Liver (tissue), 3 donors: ENCODE data around the gene DPY19L1.

Experiments used
- FOXA1 ChIP-seq: IDR thresholded peaks from 2 replicates; pipeline ENCODE4 v1.6.1; 2016; ENCODE audit warnings: antibody characterized with exemption
- JUND ChIP-seq, 2 donors: IDR thresholded peaks; 2 replicates each; pipeline ENCODE4 v1.6.1; 2016; ENCODE audit warnings: antibody characterized with exemption in 2 of 2
- RAD21 ChIP-seq, 2 donors: IDR thresholded peaks; 2 replicates each; pipeline ENCODE4 v1.6.1; 2016; ENCODE audit warnings: antibody characterized with exemption in 2 of 2, mild to moderate bottlenecking in 2 of 2
- SP1 ChIP-seq: IDR thresholded peaks from 2 replicates; pipeline ENCODE4 v1.6.1; 2018; ENCODE audit warnings: antibody characterized with exemption, mild to moderate bottlenecking
- TAF1 ChIP-seq: conservative IDR thresholded peaks from 2 replicates; pipeline ENCODE4 v1.6.1; 2016; ENCODE audit warnings: antibody characterized with exemption, mild to moderate bottlenecking
- YY1 ChIP-seq: IDR thresholded peaks from 2 replicates; pipeline ENCODE4 v1.6.1; 2016; ENCODE audit warnings: antibody characterized with exemption, mild to moderate bottlenecking
- TF ChIP-seq, protein P1 (sequence below): fragments of 150-350 bp; IDR thresholded peaks from 2 replicates; pipeline ENCODE4 v1.5.1; 2017; ENCODE audit warnings: improper control_type of control experiment, low read depth, low read length; ENCODE audit not compliant: missing input control
- TF ChIP-seq, protein P2 (sequence below): IDR thresholded peaks from 2 replicates; pipeline ENCODE4 v1.6.1; 2016; ENCODE audit warnings: antibody characterized with exemption
- TF ChIP-seq, protein P3 (sequence below): IDR thresholded peaks from 2 replicates; pipeline ENCODE4 v1.6.1; 2016; ENCODE audit warnings: antibody characterized with exemption
- TF ChIP-seq, protein P4 (sequence below): IDR thresholded peaks from 2 replicates; pipeline ENCODE4 v1.6.1; 2016; ENCODE audit warnings: antibody characterized with exemption, mild to moderate bottlenecking
- TF ChIP-seq, protein P5 (sequence below): IDR thresholded peaks from 2 replicates; pipeline ENCODE4 v1.6.1; 2016; ENCODE audit warnings: antibody characterized with exemption
- donor health status: healthy.
- donor health status: healthy.

DNA sequence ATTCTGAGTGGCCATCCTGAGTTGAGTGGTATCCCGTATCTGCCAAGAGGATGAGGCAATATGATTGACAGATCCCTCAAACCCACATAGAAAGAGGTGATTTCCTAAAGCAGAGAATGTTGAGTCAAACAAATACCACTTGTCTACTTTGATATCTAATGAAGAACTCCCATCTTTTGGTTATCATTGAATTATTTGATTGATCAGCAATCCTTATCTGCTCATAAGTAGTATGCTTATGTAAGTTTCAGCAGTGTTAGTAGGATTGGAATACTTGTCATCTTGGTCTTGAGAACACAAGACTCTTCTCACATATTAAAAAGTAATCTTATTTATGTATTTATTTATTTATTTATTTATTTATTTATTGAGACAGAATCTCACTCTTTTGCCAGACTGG, 147.3 kb downstream of the DPY19L1 start:
- TF ChIP-seq TAF1 (no peak), RAD21 (IDR thresholded peaks at IDR 0.05) (no peak), YY1 (no peak), JUND (IDR thresholded peaks at IDR 0.05) (no peak), FOXA1 (no peak), SP1 (no peak)
- TF ChIP-seq, protein P1, sequence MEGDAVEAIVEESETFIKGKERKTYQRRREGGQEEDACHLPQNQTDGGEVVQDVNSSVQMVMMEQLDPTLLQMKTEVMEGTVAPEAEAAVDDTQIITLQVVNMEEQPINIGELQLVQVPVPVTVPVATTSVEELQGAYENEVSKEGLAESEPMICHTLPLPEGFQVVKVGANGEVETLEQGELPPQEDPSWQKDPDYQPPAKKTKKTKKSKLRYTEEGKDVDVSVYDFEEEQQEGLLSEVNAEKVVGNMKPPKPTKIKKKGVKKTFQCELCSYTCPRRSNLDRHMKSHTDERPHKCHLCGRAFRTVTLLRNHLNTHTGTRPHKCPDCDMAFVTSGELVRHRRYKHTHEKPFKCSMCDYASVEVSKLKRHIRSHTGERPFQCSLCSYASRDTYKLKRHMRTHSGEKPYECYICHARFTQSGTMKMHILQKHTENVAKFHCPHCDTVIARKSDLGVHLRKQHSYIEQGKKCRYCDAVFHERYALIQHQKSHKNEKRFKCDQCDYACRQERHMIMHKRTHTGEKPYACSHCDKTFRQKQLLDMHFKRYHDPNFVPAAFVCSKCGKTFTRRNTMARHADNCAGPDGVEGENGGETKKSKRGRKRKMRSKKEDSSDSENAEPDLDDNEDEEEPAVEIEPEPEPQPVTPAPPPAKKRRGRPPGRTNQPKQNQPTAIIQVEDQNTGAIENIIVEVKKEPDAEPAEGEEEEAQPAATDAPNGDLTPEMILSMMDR, result no peak
- TF ChIP-seq, protein P2, sequence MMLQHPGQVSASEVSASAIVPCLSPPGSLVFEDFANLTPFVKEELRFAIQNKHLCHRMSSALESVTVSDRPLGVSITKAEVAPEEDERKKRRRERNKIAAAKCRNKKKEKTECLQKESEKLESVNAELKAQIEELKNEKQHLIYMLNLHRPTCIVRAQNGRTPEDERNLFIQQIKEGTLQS, result no peak
- TF ChIP-seq, protein P3, sequence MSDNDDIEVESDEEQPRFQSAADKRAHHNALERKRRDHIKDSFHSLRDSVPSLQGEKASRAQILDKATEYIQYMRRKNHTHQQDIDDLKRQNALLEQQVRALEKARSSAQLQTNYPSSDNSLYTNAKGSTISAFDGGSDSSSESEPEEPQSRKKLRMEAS, result no peak
- TF ChIP-seq, protein P4, sequence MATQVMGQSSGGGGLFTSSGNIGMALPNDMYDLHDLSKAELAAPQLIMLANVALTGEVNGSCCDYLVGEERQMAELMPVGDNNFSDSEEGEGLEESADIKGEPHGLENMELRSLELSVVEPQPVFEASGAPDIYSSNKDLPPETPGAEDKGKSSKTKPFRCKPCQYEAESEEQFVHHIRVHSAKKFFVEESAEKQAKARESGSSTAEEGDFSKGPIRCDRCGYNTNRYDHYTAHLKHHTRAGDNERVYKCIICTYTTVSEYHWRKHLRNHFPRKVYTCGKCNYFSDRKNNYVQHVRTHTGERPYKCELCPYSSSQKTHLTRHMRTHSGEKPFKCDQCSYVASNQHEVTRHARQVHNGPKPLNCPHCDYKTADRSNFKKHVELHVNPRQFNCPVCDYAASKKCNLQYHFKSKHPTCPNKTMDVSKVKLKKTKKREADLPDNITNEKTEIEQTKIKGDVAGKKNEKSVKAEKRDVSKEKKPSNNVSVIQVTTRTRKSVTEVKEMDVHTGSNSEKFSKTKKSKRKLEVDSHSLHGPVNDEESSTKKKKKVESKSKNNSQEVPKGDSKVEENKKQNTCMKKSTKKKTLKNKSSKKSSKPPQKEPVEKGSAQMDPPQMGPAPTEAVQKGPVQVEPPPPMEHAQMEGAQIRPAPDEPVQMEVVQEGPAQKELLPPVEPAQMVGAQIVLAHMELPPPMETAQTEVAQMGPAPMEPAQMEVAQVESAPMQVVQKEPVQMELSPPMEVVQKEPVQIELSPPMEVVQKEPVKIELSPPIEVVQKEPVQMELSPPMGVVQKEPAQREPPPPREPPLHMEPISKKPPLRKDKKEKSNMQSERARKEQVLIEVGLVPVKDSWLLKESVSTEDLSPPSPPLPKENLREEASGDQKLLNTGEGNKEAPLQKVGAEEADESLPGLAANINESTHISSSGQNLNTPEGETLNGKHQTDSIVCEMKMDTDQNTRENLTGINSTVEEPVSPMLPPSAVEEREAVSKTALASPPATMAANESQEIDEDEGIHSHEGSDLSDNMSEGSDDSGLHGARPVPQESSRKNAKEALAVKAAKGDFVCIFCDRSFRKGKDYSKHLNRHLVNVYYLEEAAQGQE, result no peak
- TF ChIP-seq, protein P5, sequence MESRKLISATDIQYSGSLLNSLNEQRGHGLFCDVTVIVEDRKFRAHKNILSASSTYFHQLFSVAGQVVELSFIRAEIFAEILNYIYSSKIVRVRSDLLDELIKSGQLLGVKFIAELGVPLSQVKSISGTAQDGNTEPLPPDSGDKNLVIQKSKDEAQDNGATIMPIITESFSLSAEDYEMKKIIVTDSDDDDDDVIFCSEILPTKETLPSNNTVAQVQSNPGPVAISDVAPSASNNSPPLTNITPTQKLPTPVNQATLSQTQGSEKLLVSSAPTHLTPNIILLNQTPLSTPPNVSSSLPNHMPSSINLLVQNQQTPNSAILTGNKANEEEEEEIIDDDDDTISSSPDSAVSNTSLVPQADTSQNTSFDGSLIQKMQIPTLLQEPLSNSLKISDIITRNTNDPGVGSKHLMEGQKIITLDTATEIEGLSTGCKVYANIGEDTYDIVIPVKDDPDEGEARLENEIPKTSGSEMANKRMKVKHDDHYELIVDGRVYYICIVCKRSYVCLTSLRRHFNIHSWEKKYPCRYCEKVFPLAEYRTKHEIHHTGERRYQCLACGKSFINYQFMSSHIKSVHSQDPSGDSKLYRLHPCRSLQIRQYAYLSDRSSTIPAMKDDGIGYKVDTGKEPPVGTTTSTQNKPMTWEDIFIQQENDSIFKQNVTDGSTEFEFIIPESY, result no peak
